Astrocyte (in vitro differentiated cells and primary cell): ENCODE results near the gene NPB. TPM values are rescaled to one million over a fixed set of nuclear protein-coding genes. Genes with fewer than 3 reads are reported as not detected.

Experiments used
- DNase-seq: peaks from one replicate; pipeline ENCODE4 v3.0.0-alpha.2; 2010; ENCODE audit warnings: low read depth
- FAIRE-seq: peaks from 2 replicates; lab custom pipeline; 2011; peaks lifted over from hg19 to GRCh38; lab: Jason Lieb, UNC
- H2AFZ ChIP-seq: 2 replicates; pipeline ENCODE4 v1.6.0; 2012; ENCODE audit warnings: low read depth, low read length, inconsistent platforms
- H3K27ac ChIP-seq: 2 replicates; pipeline ENCODE4 v1.5.1; 2011; ENCODE audit warnings: low read depth, low read length, inconsistent platforms
- H3K27me3 ChIP-seq: 2 replicates; pipeline ENCODE4 v1.6.0; 2011; ENCODE audit warnings: low read length, inconsistent platforms; ENCODE audit not compliant: insufficient read depth
- H3K36me3 ChIP-seq: 2 replicates; pipeline ENCODE4 v1.5.1; 2011; ENCODE audit warnings: low read length, inconsistent platforms; ENCODE audit not compliant: insufficient read depth
- H3K4me1 ChIP-seq: 2 replicates; pipeline ENCODE4 v1.5.1; 2011; ENCODE audit warnings: low read length, inconsistent platforms; ENCODE audit not compliant: insufficient read depth
- H3K4me2 ChIP-seq: 2 replicates; pipeline ENCODE4 v1.6.0; 2012; ENCODE audit warnings: low read length, inconsistent platforms
- H3K4me3 ChIP-seq: 2 replicates; pipeline ENCODE4 v1.5.1; 2011; ENCODE audit warnings: low read depth, mild to moderate bottlenecking, low read length, inconsistent platforms; ENCODE audit not compliant: insufficient read depth
- H3K79me2 ChIP-seq: 2 replicates; pipeline ENCODE4 v1.6.0; 2012; ENCODE audit warnings: mild to moderate bottlenecking, low read length, inconsistent platforms; ENCODE audit not compliant: insufficient read depth
- H3K9ac ChIP-seq: 2 replicates; pipeline ENCODE4 v1.6.0; 2012; ENCODE audit warnings: mild to moderate bottlenecking, low read length, inconsistent platforms
- H3K9me3 ChIP-seq: 2 replicates; pipeline ENCODE4 v1.5.1; 2012; ENCODE audit warnings: low read depth, mild to moderate bottlenecking, low read length, inconsistent platforms; ENCODE audit not compliant: insufficient read depth
- H4K20me1 ChIP-seq: 2 replicates; pipeline ENCODE4 v1.6.0; 2012; ENCODE audit warnings: low read length, inconsistent platforms; ENCODE audit not compliant: insufficient read depth
- H3K27ac Mint-ChIP-seq: one replicate; pipeline ENCODE4 v1.8.0; 2021; ENCODE audit warnings: mild to moderate bottlenecking, mixed read lengths; ENCODE audit not compliant: unreplicated experiment
- H3K27me3 Mint-ChIP-seq: one replicate; pipeline ENCODE4 v1.8.0; 2021; ENCODE audit warnings: low read depth, mixed read lengths; ENCODE audit not compliant: unreplicated experiment
- H3K36me3 Mint-ChIP-seq: one replicate; pipeline ENCODE4 v1.8.0; 2021; ENCODE audit warnings: low read depth, mixed read lengths; ENCODE audit not compliant: unreplicated experiment
- H3K4me1 Mint-ChIP-seq: one replicate; pipeline ENCODE4 v1.8.0; 2021; ENCODE audit warnings: low read depth, mixed read lengths; ENCODE audit not compliant: unreplicated experiment
- H3K4me3 Mint-ChIP-seq: one replicate; pipeline ENCODE4 v1.8.0; 2021; ENCODE audit warnings: mild to moderate bottlenecking, moderate library complexity, mixed read lengths; ENCODE audit not compliant: unreplicated experiment
- H3K9me3 Mint-ChIP-seq: one replicate; pipeline ENCODE4 v1.8.0; 2021; ENCODE audit warnings: mild to moderate bottlenecking, mixed read lengths; ENCODE audit not compliant: unreplicated experiment
- CTCF ChIP-seq: IDR thresholded peaks from 2 replicates; pipeline ENCODE4 v1.5.1; 2011; ENCODE audit warnings: low read depth, mild to moderate bottlenecking, inconsistent platforms, low read length, moderate library complexity; ENCODE audit not compliant: insufficient read depth
- EZH2 ChIP-seq: IDR thresholded peaks from 2 replicates; pipeline ENCODE4 v1.6.1; 2012; ENCODE audit warnings: mild to moderate bottlenecking, low read length, inconsistent platforms; ENCODE audit not compliant: insufficient read depth
- total RNA-seq: library from RNA; stranded (reverse); gene quantifications from 2 replicates; pipeline ENCODE4 v1.2.1, GENCODE V29; 2021

NPB gene
- total RNA-seq, 1 donor from 2014 or later = 2.0 TPM

- no peaks in the 10 kb centered on the region for H3K4me1 Mint-ChIP-seq
- no peak overlapping the region for H3K27ac Mint-ChIP-seq
- H3K4me1 ChIP-seq = no peaks in the 10 kb centered on the region
- H3K9me3 ChIP-seq = no peaks in the 10 kb centered on the region
- H3K27me3 ChIP-seq = no peaks in the 10 kb centered on the region
- H3K79me2 ChIP-seq = peaks cover 14% of the 10 kb centered on the region
- H3K36me3 ChIP-seq = peaks cover 15% of the 10 kb centered on the region
- H3K4me3 ChIP-seq = no peak overlapping the region
- H3K4me2 ChIP-seq = no peak overlapping the region
- TF ChIP-seq EZH2 (no peak), CTCF (no peak)
- H2AFZ ChIP-seq = no peak overlapping the region
- H3K27me3 Mint-ChIP-seq = no peaks in the 10 kb centered on the region
- H3K9ac ChIP-seq = no peak overlapping the region
- H3K27ac ChIP-seq = no peak overlapping the region
- peaks cover 6% of the 10 kb centered on the region for H3K36me3 Mint-ChIP-seq
- no peak overlapping the region for H3K4me3 Mint-ChIP-seq
- H3K9me3 Mint-ChIP-seq = no peaks in the 10 kb centered on the region
- peaks cover 13% of the 10 kb centered on the region for H4K20me1 ChIP-seq
- DNase-seq (no peak), FAIRE-seq (no peak)
Observed at GRCh38 chr17:81879121-81879520, 22.9 kb upstream of the NPB start.

GRCh38 chr17:81884520-81884919, 17.5 kb upstream of the NPB start:
- H3K4me1 Mint-ChIP-seq = peaks cover 23% of the 10 kb centered on the region
- peaks cover 56% of the 10 kb centered on the region for H3K79me2 ChIP-seq
- peaks cover 33% of the 10 kb centered on the region for H3K36me3 ChIP-seq
- no peak overlapping the region for H3K4me2 ChIP-seq
- H3K27me3 Mint-ChIP-seq = no peaks in the 10 kb centered on the region
- H2AFZ ChIP-seq = no peak overlapping the region
- peaks cover 20% of the 10 kb centered on the region for H3K36me3 Mint-ChIP-seq
- no peak overlapping the region for H3K9ac ChIP-seq
- H4K20me1 ChIP-seq = peaks cover 57% of the 10 kb centered on the region
- H3K27ac ChIP-seq = no peak overlapping the region
- no peaks in the 10 kb centered on the region for H3K9me3 ChIP-seq
- H3K4me3 Mint-ChIP-seq = no peak overlapping the region
- no peak for TF ChIP-seq EZH2
- no peak for TF ChIP-seq CTCF
- H3K9me3 Mint-ChIP-seq = no peaks in the 10 kb centered on the region
- H3K4me3 ChIP-seq = no peak overlapping the region
- no peaks in the 10 kb centered on the region for H3K27me3 ChIP-seq
- H3K27ac Mint-ChIP-seq = no peak overlapping the region
- FAIRE-seq (no peak), DNase-seq (no peak)
- peaks cover 25% of the 10 kb centered on the region for H3K4me1 ChIP-seq

GRCh38 chr17:81884968-81885367, 17.1 kb upstream of the NPB start:
- Histone ChIP-seq H3K4me1 (peaks cover 30% of the 10 kb centered on the region), H3K9me3 (no peaks in the 10 kb centered on the region), H3K4me3 (no peak overlapping the region), H4K20me1 (peaks cover 57% of the 10 kb centered on the region), H3K27me3 (no peaks in the 10 kb centered on the region), H3K4me2 (no peak overlapping the region), H3K9ac (no peak overlapping the region), H2AFZ (no peak overlapping the region), H3K36me3 (peaks cover 33% of the 10 kb centered on the region), H3K79me2 (peaks cover 61% of the 10 kb centered on the region), H3K27ac (no peak overlapping the region)
- TF ChIP-seq CTCF (no peak), EZH2 (no peak)
- no peak overlapping the region for H3K27ac Mint-ChIP-seq
- no peaks in the 10 kb centered on the region for H3K27me3 Mint-ChIP-seq
- no peak overlapping the region for H3K4me3 Mint-ChIP-seq
- H3K36me3 Mint-ChIP-seq = peaks cover 20% of the 10 kb centered on the region
- no peak for FAIRE-seq
- no peak for DNase-seq
- H3K4me1 Mint-ChIP-seq = peaks cover 25% of the 10 kb centered on the region
- no peaks in the 10 kb centered on the region for H3K9me3 Mint-ChIP-seq
